ENCODE measurements around the gene KIAA1586. TPM values are rescaled to one million over a fixed set of nuclear protein-coding genes. Genes with fewer than 3 reads are reported as not detected.

Gene KIAA1586
- total RNA-seq, 2 experiments from 2014 or later, result 11.7 to 12.5 TPM

GRCh38 chr6:57078531-57079207, 32.2 kb downstream of the KIAA1586 start:
- POLR2A ChIA-PET, result no interaction called here
- Mint-ChIP-seq H3K4me1 (ENCODE audit: low read depth) (no peaks in the 10 kb centered on the region), H3K4me3 (no peak overlapping the region), H3K27ac (no peak overlapping the region), H3K9me3 (peaks cover 3% of the 10 kb centered on the region), H3K27me3 (no peaks in the 10 kb centered on the region), H3K36me3 (ENCODE audit: low read depth) (peaks cover 11% of the 10 kb centered on the region)
- H3K27ac ChIP-seq (ENCODE audit: low read depth in 1 of 2, low read length in 2 of 2), result no peak overlapping the region
- no peaks in the 10 kb centered on the region for H3K27me3 ChIP-seq (ENCODE audit: control insufficient read depth in 1 of 2, insufficient read depth in 2 of 2, low read length in 2 of 2)
- no peak for TF ChIP-seq CTCF (IDR thresholded peaks at IDR 0.05)
- intact Hi-C loops (cut with DNase I, micrococcal nuclease), result no loop called here
- CTCF ChIA-PET, result no interaction called here
- no peak for ATAC-seq (ENCODE audit: poor library complexity)
- H3K4me1 ChIP-seq (ENCODE audit: insufficient read depth, low read length), result no peaks in the 10 kb centered on the region
- DNase-seq, result no peak
- no peak overlapping the region for H3K4me3 ChIP-seq (ENCODE audit: low read length)
- H3K9me3 ChIP-seq (ENCODE audit: control insufficient read depth in 1 of 2, insufficient read depth in 1 of 2, low read length in 2 of 2), result peaks cover 0 to 6% of the 10 kb centered on the region in 2 experiments
- H3K36me3 ChIP-seq (ENCODE audit: insufficient read depth, low read length), result no peaks in the 10 kb centered on the region

- Histone ChIP-seq H3K9me3 (ENCODE audit: control insufficient read depth in 1 of 2, insufficient read depth in 1 of 2, low read length in 2 of 2) (no peaks in the 10 kb centered on the region), H3K4me1 (ENCODE audit: insufficient read depth, low read length) (peaks cover 6% of the 10 kb centered on the region), H3K36me3 (ENCODE audit: insufficient read depth, low read length) (no peaks in the 10 kb centered on the region), H3K27me3 (ENCODE audit: control insufficient read depth in 1 of 2, insufficient read depth in 2 of 2, low read length in 2 of 2) (no peaks in the 10 kb centered on the region), H3K4me3 (ENCODE audit: low read length) (no peak overlapping the region), H3K27ac (ENCODE audit: low read depth in 1 of 2, low read length in 2 of 2) (no peak overlapping the region)
- Mint-ChIP-seq H3K9me3 (peaks cover under 1% of the 10 kb centered on the region), H3K27me3 (no peaks in the 10 kb centered on the region), H3K4me3 (no peak overlapping the region), H3K36me3 (ENCODE audit: low read depth) (peaks cover 12% of the 10 kb centered on the region), H3K27ac (no peak overlapping the region), H3K4me1 (ENCODE audit: low read depth) (peaks cover 7% of the 10 kb centered on the region)
- intact Hi-C loops (cut with DNase I, micrococcal nuclease), result loop anchor here (5.0 kb wide), 3 partner anchors 33 to 232 kb away; partner anchors contain the start of genes PRIM2 (in 1 of the 2) and RAB23 (in 1 of the 2)
- DNase-seq (no peak), ATAC-seq (ENCODE audit: poor library complexity) (no peak)
- no peak for TF ChIP-seq CTCF (IDR thresholded peaks at IDR 0.05)
- ChIA-PET POLR2A (no interaction called here), CTCF (no interaction called here)
Observed at GRCh38 chr6:57085471-57085870, 39.0 kb downstream of the KIAA1586 start.

GRCh38 chr6:57086843-57087242, 40.4 kb downstream of the KIAA1586 start:
- H3K4me1 Mint-ChIP-seq (ENCODE audit: low read depth), result peaks cover 14% of the 10 kb centered on the region

More at GRCh38 chr6:57086843-57087242, 40.4 kb downstream of the KIAA1586 start:
- peaks cover under 1% of the 10 kb centered on the region for H3K36me3 ChIP-seq (ENCODE audit: insufficient read depth, low read length)
- no peak overlapping the region for H3K4me3 ChIP-seq (ENCODE audit: low read length)
- no peak overlapping the region for H3K4me3 Mint-ChIP-seq
- no peaks in the 10 kb centered on the region for H3K27me3 Mint-ChIP-seq
- ChIA-PET CTCF (no interaction called here), POLR2A (no interaction called here)
- H3K4me1 ChIP-seq (ENCODE audit: insufficient read depth, low read length), result peaks cover 11% of the 10 kb centered on the region
- no peak for TF ChIP-seq CTCF (IDR thresholded peaks at IDR 0.05)
- H3K36me3 Mint-ChIP-seq (ENCODE audit: low read depth), result peaks cover 13% of the 10 kb centered on the region
- H3K9me3 ChIP-seq (ENCODE audit: control insufficient read depth in 1 of 2, insufficient read depth in 1 of 2, low read length in 2 of 2), result no peaks in the 10 kb centered on the region
- DNase-seq, result no peak
- no peaks in the 10 kb centered on the region for H3K27me3 ChIP-seq (ENCODE audit: control insufficient read depth in 1 of 2, insufficient read depth in 2 of 2, low read length in 2 of 2)
- H3K27ac Mint-ChIP-seq, result no peak overlapping the region
- no peak overlapping the region for H3K27ac ChIP-seq (ENCODE audit: low read depth in 1 of 2, low read length in 2 of 2)
- no peak for ATAC-seq (ENCODE audit: poor library complexity)
- H3K9me3 Mint-ChIP-seq, result no peaks in the 10 kb centered on the region
- intact Hi-C loops (cut with DNase I, micrococcal nuclease), result loop anchor here (5.0 kb wide), 3 partner anchors 35 to 230 kb away; partner anchors contain the start of genes PRIM2 (in 1 of the 2) and RAB23 (in 1 of the 2)

All from CD4-positive, alpha-beta T cell (primary cell).